GM19438 (cell line): ENCODE data around the gene CASP3.
"Not testable (repeated sequence)": the region's sequence is repeated elsewhere in the genome, so short reads cannot be mapped to it uniquely, and the experiment has no call there.

Experiments
- ATAC-seq: cut with Tn5 transposase; IDR thresholded peaks from one replicate; pipeline ENCODE4 v1.9.1; 2021; ENCODE audit warnings: low read depth; ENCODE audit not compliant: unreplicated experiment

CASP3 gene

DNA sequence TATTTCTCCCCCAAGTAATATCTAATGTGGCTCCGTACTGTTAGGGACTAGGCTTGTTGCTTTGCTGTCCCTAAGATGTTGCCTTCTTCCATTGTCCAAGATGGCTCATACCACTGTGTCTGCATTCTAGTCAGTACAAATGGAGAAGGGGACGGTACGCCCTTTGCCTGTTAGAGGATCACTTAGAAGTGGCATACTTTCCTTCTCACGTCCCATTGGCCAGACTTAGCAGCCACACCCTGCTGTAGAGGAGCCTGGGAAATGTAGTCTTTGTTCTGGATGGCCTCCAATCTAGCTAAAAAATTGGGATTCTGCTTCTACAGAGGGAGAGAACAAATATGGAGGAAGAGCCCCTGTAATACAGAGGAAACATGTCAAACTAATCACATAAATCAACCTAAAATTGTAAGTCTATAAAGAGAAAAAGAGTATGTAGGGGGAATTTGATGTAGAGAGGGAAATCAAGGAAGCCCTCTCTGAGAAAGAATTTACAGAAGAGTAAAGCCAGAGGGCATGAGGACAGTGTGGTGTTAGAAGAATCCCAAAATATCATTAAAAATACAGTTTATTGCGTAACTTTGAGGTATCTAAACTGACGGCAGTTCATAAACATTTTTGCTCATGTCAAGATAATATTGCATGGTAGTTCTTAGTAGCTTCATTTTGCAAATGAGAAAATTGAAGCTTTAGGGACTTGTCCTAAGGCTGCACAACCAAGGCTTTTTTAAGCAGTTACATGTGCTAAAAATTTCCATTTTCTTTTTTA is 15.4 kb upstream of the CASP3 start:
- ATAC-seq: no peak

DNA sequence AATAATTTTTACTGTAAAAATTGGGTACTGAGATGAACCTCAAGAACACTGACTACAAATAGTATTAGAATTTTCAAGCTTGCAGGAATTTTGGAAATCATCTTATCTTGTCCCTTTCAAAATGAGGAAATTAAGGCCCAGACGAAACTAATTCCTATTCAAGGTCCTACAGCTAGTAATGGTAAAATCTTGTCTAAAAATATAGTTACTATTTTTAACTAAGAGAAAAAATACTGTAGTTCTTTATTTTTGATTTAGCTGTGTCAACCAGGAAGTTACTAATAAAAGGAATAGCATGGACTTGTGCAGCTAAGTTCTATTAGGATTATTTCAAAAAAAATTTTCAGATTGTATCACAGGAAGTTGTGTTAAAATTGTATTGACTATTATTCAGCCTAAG is 13.0 kb upstream of the CASP3 start:
- no peak for ATAC-seq

DNA sequence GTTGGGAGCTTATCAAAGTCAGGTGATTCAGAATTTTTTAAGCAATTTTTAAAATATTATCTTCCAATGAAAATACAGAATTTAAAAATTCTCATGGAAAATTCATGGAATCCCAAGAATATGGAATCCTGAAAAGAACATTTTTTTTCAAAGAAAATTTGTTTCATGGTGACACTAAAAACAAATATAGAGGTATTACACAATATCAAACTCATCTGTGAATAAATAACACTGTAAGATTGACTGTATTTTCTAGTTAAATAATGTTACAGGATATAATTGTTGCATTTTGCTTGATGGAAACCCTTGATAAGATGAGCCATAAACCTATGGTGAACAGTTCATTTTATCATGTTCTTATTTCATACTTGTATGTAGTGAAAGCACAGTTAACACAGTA is 11.7 kb upstream of the CASP3 start:
- ATAC-seq: no peak

DNA sequence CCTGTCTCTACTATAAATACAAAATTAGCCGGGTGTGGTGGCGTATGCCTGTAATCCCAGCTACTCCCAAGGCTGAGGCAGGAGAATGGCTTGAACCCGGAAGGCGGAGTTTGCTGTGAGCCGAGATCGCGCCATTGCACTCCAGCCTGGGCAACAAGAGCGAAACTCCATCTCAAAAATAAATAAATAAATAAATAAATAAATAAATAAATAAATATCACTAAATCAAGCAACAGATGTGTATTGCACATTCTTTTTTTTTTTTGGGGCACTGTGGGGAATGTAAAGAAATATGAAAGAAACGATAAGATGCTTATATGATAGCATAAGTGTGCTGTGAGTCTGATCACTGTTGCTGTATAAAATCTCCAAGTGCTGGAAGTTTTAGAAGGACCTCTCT is 8.6 kb upstream of the CASP3 start:
- ATAC-seq: not testable (repeated sequence)

DNA sequence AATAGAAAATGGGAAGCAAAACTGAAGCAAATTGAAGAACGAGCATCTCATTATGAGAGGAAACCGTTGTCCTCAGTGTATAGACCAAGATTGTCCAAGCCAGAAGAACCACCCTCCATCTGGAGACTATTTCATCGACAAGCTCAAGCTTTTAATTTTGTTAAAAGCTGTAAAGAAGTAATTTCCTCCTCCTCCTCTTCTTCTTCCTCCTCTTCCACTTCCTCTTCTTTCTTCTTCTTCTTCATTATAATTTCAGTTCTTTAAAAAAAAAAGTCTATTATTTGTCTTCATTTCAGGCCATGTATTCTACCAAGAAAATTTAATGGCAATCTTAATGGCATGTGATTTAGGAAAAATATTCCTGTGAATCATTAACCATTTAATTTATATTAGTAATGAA is 7.9 kb upstream of the CASP3 start:
- ATAC-seq: no peak

DNA sequence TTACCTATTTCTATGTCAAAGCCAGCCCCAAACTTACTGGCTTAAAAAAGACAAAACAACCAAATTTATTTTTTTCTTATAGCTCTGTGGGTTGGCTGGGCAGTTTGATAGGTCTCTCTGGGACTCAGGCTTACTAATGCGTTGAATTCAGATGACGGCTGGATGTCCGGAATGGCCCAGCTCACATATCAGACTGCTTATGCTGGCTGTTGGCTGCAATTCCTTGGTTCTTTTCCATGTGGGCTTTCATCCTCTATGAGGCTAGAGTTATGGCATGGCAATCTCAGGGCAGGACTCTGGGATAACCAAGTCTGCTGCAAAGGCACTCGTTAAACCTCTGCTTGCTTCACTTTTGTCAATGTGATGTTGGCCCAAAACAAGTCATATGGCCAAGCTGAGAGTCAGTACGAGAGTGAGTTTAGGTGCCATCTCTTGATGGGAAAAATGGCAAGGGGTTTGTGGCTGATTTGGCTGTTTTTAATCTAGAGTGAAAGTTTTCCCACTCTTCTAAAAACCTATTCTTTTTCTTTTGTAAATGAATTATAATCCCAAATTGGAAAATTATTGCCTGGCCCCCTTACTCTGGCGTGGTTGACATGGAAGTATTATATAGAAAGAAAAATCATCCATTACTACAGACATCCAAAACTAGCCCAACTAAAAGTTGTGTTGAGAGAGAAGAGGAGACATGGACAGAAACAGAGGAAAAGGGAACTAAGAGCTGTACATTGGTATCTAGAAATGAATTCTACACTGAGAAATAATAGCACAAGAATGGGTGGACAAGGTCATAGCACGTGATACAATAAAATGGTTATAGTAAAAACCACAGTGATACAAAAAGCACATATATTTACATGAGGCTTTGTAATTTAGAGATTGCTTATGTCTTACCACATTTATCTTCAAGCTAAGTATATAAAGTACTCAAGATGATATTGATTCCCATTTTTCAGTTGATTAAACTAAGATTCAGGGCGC is 6.9 kb upstream of the CASP3 start:
- no peak for ATAC-seq

DNA sequence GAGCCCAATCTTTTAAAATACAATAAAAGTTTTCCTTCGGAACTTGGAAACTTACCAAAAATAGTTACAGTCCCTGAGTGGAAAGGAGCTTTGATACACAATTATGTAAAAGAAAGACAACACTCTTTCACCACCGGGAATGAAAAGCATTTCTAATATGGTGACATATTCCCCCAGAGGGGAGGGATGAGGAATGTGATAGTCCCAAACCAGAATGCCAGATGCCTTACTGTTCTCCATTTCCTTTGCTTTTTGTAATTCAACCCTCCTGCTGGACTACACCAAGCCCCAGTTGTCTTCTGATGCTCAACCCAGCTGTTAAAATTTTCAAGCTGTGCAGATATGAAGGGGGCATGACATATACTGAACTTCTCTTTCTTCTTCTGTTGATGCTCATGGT is 4.4 kb upstream of the CASP3 start:
- ATAC-seq: no peak

DNA sequence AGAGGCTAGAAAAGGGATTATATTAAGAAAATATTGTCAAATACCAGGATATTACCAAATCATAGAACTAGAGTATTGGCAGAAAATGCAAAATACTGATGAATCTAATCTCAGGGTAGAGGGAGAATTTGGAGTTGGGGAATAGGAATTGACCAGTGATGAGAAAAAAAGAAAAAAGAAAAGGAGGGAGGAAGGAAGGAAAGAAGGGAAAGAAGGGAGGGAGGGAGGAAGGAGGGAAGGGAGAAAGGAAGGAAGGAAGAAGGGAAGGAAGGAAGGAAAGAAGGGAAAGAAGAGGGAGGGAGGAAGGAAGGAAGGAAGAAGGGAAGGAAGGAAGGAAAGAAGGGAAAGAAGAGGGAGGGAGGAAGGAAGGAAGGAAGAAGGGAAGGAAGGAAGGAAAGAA is 3.4 kb upstream of the CASP3 start:
- not testable (repeated sequence) for ATAC-seq

DNA sequence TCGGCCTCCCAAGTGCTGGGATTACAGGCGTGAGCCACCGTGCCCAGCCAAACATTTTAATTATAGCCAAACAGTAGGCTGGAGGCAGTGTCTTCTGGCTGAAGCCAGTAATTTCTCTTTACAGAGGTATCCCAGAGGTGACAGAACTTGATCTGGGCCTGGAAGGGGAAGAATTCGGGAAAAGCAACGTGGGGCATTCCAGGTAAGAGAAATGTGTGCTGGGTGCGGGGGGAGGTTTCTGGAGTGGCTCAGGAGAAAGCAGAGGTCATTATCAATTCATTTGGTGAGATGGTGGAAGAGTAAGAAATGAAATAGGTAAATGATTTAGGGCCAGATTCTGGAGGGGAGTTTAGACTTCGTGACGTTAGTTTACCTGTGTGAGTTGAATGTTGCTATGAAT is 2.7 kb upstream of the CASP3 start:
- no peak for ATAC-seq

DNA sequence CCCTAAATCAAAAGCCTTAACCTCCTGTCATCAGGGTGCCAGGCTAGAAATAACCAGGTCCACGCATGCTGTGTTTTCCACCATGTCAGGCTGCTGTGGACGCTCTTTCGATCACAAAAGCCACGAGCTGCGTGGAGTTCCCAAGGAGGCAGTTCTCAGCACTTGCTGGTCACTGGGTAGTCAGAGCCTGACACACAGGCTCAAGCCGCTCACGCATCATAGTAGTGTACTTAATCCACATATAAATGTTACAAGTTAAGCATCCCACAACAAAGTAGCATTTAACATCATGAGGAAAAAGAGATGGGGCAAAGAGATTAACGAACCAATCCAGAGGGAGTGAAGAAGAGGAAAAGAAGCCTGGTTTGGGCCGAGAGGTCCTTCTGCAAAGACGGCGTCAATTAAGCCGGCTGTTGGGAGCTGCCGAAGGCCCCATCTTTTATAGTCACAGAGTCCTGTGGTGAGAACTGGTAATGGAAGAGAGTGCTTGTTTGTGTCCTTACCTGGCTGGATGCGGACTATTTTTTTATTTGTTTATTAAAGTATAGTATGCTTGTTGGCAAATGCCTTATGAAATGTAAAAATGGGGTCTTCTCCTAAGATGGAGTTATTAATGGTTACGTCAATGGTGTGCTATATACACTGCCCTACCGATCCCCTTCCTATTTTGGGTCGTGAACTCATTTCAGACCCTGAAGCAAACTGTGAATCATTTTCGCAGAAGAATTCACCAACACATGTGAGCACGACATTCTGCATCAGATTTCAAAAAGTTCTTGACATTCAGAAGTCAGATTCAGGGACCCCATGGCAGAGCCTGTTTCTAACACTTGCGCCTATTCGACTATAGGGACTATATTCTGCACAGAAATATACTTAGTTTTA is 966 bp upstream of the CASP3 start:
- peak; percentile 0 for ATAC-seq

DNA sequence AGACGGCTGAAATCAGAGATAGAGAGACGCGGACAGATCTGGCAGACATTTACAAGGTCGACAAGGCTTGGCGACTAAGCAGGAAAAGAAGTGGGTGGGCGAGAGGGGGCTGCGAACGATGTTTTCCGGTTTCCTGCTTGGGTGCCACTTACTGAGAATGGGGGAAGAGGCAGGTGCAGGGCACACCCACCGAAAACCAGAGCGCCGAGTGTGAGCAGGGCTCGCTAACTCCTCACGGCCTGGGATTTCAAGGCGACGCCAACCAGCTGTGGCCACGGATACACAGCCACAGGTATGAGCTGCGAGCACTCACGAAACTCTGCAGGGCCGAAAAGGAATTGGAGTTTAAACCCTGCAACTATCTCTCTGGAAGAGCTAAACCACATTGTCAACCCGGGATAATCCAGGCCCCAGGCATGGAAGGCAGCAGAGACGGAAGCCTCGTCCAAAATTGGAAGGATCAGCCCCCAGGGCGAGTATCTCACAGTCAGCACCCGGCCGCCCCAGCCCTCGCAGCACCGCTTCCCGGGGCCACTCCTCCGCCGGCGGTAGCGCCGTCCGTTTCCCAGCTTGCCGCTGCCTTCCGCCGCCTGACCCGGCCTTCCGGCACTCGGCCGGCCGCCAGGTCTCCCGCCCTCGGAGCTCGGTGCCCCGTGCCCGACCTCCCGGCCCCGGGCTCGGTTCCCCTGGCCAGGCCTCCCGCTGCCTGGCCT is 778 bp downstream of the CASP3 start:
- peak; percentile 46 for ATAC-seq

DNA sequence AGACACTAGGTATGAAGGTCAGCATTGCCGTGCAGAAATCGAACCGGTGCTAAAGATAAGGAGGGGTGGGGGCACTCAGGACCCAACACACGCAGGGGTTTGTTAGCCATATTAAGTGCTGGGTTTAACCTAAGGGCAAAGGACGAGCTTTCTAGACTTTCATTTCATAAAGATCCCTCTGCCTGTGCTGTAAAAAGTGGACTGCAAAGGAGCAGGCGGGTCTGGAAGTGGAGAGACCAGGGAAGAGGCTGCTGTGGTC is 1.3 kb downstream of the CASP3 start:
- ATAC-seq: no peak

DNA sequence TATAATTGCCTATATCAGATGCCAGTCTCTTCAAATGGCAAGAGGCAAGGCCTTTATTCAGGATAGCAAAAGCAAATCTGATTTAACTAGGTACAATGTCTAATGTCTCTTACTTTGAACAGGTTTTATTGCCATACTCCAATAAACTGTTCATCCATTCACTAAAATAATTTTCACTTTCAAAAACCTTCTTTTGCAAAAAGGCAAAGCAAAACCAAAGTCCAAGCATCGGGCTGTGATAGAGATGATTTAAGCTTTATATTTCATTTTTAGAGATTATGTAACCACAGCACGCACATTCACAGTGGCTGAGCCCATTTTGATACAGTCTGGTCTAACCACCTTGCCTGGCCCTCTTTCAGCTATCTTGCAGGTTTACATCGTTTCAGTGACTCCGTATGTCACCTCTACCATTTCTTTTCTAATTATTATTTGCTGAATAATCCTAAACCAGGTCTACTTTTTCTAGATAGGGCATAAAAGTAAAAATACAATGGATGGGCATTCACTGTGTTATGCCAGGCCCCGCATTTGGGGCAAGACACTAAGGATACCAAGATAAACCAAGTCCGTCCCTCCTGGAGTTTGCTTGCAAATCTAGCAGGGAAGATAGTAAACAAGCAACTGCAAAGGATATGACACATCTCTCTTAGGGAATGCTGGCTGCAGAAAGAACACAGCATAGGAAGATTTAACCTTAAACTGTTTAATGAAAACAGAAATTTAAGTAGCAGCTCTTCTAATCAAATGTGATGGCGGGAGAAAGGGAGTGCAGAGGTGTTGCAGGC is 1.8 kb downstream of the CASP3 start:
- no peak for ATAC-seq

DNA sequence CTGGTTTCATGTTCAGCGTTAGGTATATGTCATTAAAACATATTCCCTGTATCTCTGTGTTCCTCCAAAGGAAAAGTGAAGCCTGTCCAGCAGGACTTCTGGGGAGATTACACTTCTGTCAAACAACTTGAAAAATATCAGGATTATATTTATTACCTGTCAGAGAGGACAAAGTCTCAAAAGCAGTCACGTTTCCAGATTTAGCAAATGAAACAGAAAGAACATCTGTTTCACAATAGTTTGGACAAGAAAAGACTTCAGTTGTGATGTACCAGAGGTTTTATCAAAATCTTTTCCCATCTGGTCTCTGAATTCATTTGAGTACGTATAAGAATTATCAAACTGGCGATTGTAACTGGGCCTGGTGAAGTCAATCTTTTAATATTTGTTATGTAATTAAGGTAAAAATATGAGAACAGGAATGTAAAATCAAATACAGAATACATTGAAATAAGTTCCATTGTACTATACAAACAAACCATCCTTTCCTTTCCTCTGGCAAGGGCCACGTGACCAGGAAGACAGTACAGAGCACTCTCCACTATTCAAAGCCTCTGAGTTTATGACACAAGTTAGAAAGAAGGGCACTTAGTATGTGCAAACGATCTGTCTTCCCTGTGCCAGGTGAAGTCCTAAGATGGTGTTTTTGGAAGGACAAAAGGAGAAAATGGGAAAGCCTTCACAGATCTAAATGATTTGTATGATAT is 3.2 kb downstream of the CASP3 start:
- no peak for ATAC-seq

DNA sequence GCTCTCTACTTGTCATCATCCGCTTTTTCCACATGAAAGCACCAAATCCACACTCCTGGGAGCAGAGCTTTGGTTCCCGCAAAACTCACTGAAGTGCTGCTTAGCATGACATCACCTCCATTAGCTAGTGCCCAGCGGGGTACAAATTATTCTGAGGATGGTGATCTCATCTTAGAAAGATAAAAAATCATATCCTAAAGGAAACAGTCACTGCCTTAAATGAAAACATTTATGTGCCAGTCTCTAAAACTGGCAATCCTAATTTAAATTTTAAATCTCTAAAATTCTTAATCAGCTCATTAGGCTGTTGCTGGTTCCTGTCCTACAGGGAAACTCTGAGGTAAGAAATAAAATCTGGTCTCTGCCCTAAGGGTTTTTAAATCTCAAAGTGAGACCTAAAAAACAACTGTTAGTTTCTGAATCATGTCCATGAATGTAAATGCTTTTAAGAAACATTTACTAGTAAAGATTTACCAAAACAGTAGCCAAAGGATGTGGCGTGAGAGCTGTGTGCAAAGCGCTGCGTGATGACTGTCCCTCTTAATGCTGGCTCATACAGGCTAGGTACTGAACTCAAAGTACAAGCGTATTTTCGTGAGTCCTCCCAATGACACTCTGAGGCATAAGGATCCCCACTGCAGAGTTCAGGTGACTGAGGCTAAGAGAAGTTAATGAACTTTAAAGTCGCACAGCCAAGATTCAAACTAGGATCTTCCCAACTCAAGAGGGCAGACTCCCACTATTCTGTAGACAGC is 4.5 kb downstream of the CASP3 start:
- ATAC-seq: no peak

DNA sequence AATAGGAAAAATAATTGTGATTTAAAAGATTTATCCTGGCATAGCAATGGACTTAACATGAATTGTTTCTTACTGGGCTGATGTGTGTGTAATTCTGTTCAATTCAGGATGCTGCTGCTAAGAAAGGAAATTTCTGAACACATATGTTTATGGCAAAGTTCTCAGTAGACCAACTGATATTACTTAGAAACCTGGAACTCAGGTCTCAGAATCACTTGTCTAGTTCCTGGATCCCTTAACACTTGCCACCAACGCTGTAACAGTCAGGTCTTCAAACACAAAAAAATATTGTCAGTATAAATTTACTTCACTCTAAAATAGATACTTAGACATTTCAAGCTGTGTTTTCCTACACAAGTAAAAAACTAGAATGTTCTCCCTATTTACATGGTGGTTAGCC is 5.5 kb downstream of the CASP3 start:
- ATAC-seq: no peak

DNA sequence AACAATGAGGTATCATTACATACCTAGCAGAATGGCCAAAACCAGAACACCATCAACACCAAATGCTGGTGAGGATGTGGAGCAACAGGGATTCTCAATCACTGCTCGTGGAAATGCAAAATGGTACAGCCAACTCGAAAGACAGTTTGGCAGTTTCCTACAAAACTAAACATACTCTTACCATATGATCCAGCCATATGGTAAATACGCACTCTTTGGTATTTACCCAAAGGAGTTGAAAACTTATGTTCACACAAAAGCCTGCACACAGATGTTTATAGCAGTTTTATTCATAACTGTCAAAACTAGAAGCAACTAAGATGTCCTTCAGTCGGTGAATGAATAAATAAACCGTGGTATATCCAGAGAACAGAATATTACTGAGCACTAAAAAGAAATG is 7.8 kb downstream of the CASP3 start:
- ATAC-seq: no peak

DNA sequence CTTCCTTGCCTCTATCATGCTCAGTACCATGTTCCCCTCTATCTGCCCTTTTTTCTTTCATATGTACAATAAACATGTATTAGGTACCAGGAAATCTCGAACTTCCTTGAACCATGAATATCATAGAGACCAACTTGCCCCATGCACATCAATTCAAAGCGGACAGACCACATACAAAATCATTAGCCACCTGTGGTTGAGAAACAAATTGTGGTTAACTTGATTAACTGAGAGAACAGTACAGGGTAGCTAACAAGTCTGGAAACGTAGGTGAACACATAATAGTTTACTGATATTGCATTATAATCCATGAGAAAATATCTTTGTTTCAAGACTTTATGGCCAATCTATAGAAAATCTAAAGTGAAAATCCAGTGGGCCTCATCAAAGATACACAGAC is 8.2 kb downstream of the CASP3 start:
- peak; percentile 58 for ATAC-seq
